Measurements from ENCODE around the gene NIT1.

DNA sequence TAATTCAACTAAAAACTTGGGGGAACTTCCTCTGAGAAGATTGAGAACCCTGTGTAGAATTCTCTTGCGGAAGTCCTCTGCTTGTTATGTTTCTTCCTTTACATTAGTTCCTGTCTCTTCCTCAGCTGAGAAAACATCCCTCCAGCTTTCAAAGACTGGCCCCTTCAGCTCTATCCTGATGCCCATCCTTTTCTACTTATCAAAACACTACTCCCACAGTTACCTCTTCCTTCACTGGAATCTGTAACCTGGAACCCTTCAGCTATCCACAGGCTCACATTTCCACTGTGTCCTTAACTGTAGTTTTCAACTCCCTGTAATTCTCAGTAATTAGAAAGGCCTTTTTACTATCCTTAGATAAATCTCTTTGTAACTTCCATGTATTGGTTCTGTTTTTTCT, 20.5 kb downstream of the NIT1 start:
- TF ChIP-seq GATA2 (IDR thresholded peaks at IDR 0.05; ENCODE audit: low read depth, low read length) (no peak), GATA3 (IDR thresholded peaks at IDR 0.05; ENCODE audit: low read depth, low read length) (no peak)

Measured in SH-SY5Y (cell line).